GM12865 (cell line): ENCODE results near the gene JMJD1C.
A peak's percentile ranks its signal among the peaks of the same experiment; 100 is the strongest.

ENCODE experiments used
- DNase-seq: peaks from one replicate; pipeline ENCODE4 v3.0.0; 2010; ENCODE audit warnings: low read depth
- H3K4me3 ChIP-seq: 2 replicates; pipeline ENCODE4 v1.5.1; 2011; ENCODE audit warnings: mild to moderate bottlenecking, low read depth, low read length, control low read depth
- CTCF ChIP-seq: IDR thresholded peaks from 2 replicates; pipeline ENCODE4 v1.5.1; 2011; ENCODE audit warnings: low read length, control low read depth, low read depth, inconsistent platforms; ENCODE audit not compliant: insufficient read depth; ENCODE audit errors: missing control alignments

Gene JMJD1C

GRCh38 chr10:63466144-63466935 lies 563 bp upstream of the JMJD1C start:
- no peak for TF ChIP-seq CTCF
- peak; percentile 57 for DNase-seq

DNA sequence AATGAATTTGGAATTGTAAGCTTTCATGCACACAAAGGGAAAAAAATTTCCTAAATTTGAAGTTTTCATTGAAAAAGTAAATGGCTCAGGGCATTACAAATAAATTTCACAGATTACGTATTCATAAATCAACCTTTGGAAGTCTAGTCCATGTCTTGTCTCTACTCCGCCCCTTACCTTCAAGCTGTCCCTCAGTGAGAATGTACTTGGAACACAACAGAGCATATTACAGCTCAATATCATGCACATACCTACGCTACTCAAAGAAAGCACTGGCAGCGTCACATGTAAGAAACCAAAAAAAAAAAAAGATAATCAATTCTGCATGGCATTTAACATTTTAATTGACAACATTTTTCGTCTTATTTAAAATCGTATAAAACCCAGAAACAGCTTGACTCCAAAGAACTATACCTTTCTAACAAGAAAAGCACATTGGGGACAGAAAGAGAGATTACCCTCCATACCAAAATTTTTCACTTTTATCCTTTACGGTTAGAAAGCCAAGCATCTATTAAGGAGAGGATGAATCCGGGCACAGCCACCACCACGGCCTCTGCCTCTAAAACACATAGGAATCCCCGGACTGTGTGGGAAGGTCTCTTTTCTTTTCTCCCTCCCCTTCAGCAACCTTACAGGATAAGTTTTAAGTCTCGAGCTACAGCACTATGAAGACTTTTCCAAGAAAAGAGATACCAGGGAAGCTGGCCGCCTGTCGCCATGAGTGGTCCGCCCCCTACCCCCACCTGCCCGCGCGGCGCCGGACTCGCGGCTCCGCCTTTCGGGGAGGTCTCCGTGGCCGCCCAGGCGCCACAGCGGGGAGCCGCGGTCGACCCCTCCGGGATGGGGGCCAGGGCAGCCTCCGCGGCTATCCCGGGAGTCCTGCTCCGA lies 1.1 kb downstream of the JMJD1C start:
- DNase-seq = no peak
- peak overlapping the region; percentile 59 for H3K4me3 ChIP-seq
- no peak for TF ChIP-seq CTCF

More at GRCh38 chr10:63466144-63466935, 563 bp upstream of the JMJD1C start:
- peak overlapping the region; percentile 59 for H3K4me3 ChIP-seq

DNA sequence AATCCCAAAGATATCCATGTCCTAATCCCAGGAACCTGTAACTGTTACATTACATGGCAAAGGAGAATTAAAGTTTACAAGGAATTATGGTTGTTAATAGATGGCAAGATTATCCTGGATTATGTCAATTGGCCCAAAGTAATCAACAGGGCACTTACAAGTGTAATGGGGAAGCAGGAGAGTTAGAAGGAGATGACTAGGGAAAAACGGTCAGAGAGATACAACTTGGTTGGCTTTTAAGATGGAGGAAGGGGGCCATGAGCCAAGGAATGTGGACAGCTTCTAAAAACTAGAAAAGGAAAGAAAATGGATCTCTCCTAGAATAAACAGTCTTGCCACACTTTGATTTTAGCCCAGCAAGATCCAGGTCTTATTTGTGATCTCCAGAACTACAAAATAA lies 3.3 kb downstream of the JMJD1C start:
- no peak overlapping the region for H3K4me3 ChIP-seq
- no peak for DNase-seq
- TF ChIP-seq CTCF = no peak

- DNase-seq = no peak
- no peak overlapping the region for H3K4me3 ChIP-seq
- TF ChIP-seq CTCF = no peak
Measured at GRCh38 chr10:63458177-63458576, 7.6 kb downstream of the JMJD1C start.

DNA sequence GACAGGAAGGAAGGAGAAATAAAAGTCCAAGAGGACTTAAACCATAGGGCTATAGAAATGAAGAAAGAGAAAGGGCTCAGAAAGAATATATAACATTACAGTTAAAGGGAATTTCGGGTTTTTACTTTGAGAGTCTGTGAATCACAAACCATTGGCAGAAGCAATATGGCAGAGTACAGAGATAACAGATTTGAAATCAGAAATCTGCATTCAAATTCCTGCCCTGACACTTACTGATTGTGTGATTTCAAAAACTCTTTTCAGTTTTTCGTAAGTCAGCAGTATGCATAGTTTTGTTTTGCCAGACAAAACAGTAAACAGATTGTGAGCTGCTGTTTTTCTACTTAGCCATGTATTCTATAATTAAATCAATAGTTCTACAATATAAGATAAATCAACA lies 8.2 kb downstream of the JMJD1C start:
- no peak for TF ChIP-seq CTCF
- no peak for DNase-seq
- H3K4me3 ChIP-seq = no peak overlapping the region

- H3K4me3 ChIP-seq = no peak overlapping the region
- TF ChIP-seq CTCF = no peak
- no peak for DNase-seq
Measured at GRCh38 chr10:63456437-63457210, 9.2 kb downstream of the JMJD1C start.
